ENCODE data around the gene ZNF318.
"Not testable (repeated sequence)": the region's sequence is repeated elsewhere in the genome, so short reads cannot be mapped to it uniquely, and the experiment has no call there.

ZNF318 gene

DNA sequence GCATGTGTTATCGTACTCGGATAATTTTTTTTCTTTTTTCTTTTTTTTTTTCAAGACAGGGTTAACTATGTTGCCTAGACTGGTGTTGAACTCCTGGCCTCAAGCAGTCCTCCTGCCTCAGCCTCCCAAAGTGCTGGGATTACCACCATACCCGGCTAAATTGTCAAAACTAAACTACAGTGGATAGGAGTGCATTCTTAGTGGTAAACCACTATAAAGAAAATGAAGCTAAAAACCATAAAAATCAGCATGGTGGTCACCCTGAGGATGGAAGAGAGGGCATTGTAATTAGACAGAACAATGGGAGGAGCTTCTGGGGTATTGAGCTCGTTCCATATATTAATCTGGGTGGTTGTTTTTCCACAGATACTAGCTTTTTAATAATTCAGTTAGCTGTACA is 6.2 kb upstream of the ZNF318 start:
- no peaks in the 10 kb centered on the region for H4K20me1 ChIP-seq (ENCODE audit: insufficient read depth, low read length)
- no peak overlapping the region for H3K4me3 ChIP-seq (ENCODE audit: low read depth in 1 of 2, low read length in 2 of 2)
- H3K27me3 ChIP-seq (ENCODE audit: insufficient read depth, low read length, poor library complexity) = peaks cover 18% of the 10 kb centered on the region
- H3K4me2 ChIP-seq (ENCODE audit: insufficient read depth, low read length) = no peak overlapping the region
- no peaks in the 10 kb centered on the region for H3K9me3 ChIP-seq (ENCODE audit: insufficient read depth, low read length, severe bottlenecking)
- H3K36me3 ChIP-seq (ENCODE audit: insufficient read depth, low read length) = no peaks in the 10 kb centered on the region
- H3K27ac ChIP-seq (ENCODE audit: low read length) = no peak overlapping the region
- DNase-seq (no peak), ATAC-seq (ENCODE audit: insufficient read depth, low read depth) (no peak)
- H3K9ac ChIP-seq (ENCODE audit: low read depth, low read length) = no peak overlapping the region
- no peak for TF ChIP-seq EZH2 (IDR thresholded peaks at IDR 0.05; ENCODE audit: borderline replicate concordance, low read depth, low read length, severe bottlenecking)
- TF ChIP-seq, protein P1, sequence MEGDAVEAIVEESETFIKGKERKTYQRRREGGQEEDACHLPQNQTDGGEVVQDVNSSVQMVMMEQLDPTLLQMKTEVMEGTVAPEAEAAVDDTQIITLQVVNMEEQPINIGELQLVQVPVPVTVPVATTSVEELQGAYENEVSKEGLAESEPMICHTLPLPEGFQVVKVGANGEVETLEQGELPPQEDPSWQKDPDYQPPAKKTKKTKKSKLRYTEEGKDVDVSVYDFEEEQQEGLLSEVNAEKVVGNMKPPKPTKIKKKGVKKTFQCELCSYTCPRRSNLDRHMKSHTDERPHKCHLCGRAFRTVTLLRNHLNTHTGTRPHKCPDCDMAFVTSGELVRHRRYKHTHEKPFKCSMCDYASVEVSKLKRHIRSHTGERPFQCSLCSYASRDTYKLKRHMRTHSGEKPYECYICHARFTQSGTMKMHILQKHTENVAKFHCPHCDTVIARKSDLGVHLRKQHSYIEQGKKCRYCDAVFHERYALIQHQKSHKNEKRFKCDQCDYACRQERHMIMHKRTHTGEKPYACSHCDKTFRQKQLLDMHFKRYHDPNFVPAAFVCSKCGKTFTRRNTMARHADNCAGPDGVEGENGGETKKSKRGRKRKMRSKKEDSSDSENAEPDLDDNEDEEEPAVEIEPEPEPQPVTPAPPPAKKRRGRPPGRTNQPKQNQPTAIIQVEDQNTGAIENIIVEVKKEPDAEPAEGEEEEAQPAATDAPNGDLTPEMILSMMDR (IDR thresholded peaks at IDR 0.05; ENCODE audit: borderline replicate concordance, extremely low read depth, low read length, poor library complexity, severe bottlenecking) = no peak
- H3K79me2 ChIP-seq (ENCODE audit: insufficient read depth, low read length) = no peaks in the 10 kb centered on the region
- H2AFZ ChIP-seq (ENCODE audit: low read depth, low read length) = no peak overlapping the region
- H3K4me1 ChIP-seq (ENCODE audit: insufficient read depth, low read length) = no peaks in the 10 kb centered on the region

DNA sequence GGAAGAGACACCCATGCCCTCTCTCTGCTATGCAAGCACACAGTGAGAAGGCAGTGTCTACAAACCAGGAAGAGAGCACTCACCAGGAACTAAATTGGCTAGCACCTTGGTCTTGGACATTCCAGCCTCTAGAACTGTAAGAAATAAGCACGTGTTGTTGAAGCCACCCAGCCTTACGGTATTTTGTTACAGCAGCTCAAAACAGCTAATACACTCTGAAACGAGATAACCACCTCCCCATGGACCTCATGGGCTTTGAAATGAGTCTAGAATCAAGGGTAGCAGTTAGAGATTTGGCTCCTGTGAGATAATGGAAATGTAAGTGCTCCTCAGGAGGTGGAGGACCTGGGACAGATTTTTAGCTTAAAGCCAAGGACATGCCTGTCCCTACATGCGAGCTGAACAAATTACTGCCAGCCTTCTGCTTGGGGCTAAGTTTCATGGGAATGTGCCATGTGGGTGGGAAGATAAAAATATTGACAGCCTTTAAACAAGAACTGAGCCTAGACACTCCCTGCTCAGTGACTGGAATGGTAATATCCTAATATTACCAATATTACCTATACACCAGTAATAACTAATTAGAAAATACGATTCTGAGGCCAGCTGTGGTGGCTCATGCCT is 3.9 kb upstream of the ZNF318 start:
- Histone ChIP-seq H3K36me3 (ENCODE audit: insufficient read depth, low read length) (no peaks in the 10 kb centered on the region), H3K9me3 (ENCODE audit: insufficient read depth, low read length, severe bottlenecking) (no peaks in the 10 kb centered on the region), H3K27me3 (ENCODE audit: insufficient read depth, low read length, poor library complexity) (peaks cover under 1% of the 10 kb centered on the region), H4K20me1 (ENCODE audit: insufficient read depth, low read length) (no peaks in the 10 kb centered on the region), H3K4me3 (ENCODE audit: low read depth in 1 of 2, low read length in 2 of 2) (no peak overlapping the region), H3K4me1 (ENCODE audit: insufficient read depth, low read length) (peaks cover 14% of the 10 kb centered on the region), H3K79me2 (ENCODE audit: insufficient read depth, low read length) (peaks cover 6% of the 10 kb centered on the region), H2AFZ (ENCODE audit: low read depth, low read length) (no peak overlapping the region), H3K9ac (ENCODE audit: low read depth, low read length) (no peak overlapping the region), H3K4me2 (ENCODE audit: insufficient read depth, low read length) (no peak overlapping the region), H3K27ac (ENCODE audit: low read length) (no peak overlapping the region)
- ATAC-seq (ENCODE audit: insufficient read depth, low read depth) = no peak
- no peak for DNase-seq
- no peak for TF ChIP-seq EZH2 (IDR thresholded peaks at IDR 0.05; ENCODE audit: borderline replicate concordance, low read depth, low read length, severe bottlenecking)
- TF ChIP-seq, protein P1 (IDR thresholded peaks at IDR 0.05; ENCODE audit: borderline replicate concordance, extremely low read depth, low read length, poor library complexity, severe bottlenecking) = no peak

DNA sequence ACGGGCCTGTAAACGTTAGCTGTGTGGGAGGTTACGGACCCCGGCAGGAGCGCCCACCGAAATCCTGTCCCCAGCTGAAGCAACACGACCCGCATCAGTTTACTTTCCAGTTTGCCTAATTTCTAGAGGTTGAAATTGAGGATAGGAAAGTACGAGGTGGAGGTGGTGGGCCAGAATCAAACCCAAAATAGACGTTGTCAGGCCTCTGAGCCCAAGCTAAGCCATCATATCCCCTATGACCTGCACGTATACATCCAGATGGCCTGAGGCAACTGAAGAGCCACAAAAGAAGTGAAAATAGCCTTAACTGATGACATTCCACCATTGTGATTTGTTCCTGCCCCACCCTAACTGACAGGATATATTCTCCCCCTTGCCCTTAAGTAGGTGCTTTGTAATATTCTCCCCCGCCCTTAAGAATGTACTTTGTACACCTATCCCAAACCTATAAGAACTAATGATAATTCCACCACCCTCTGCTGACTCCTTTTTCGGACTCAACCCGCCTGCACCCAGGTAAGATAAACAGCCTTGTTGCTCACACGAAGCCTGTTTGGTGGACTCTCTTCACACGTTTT is 645 bp upstream of the ZNF318 start:
- H3K4me3 ChIP-seq (ENCODE audit: low read depth in 1 of 2, low read length in 2 of 2) = peak overlapping the region; percentile 36 to 80

More for the DNA sequence above, 645 bp upstream of the ZNF318 start:
- peak overlapping the region; percentile 81 for H2AFZ ChIP-seq (ENCODE audit: low read depth, low read length)
- peak; percentile 24; the same call in 2 of the 3 replicates for ATAC-seq (ENCODE audit: insufficient read depth, low read depth)
- H4K20me1 ChIP-seq (ENCODE audit: insufficient read depth, low read length); H3K27me3 ChIP-seq (ENCODE audit: insufficient read depth, low read length, poor library complexity); H3K9me3 ChIP-seq (ENCODE audit: insufficient read depth, low read length, severe bottlenecking); DNase-seq; H3K36me3 ChIP-seq (ENCODE audit: insufficient read depth, low read length): not testable (repeated sequence)
- H3K4me1 ChIP-seq (ENCODE audit: insufficient read depth, low read length) = peaks cover 38% of the 10 kb centered on the region
- H3K79me2 ChIP-seq (ENCODE audit: insufficient read depth, low read length) = peaks cover 23% of the 10 kb centered on the region
- H3K9ac ChIP-seq (ENCODE audit: low read depth, low read length) = peak overlapping the region; percentile 91
- peak overlapping the region; percentile 90 for H3K27ac ChIP-seq (ENCODE audit: low read length)
- H3K4me2 ChIP-seq (ENCODE audit: insufficient read depth, low read length) = peak overlapping the region; percentile 90
